GM18858 (cell line): ENCODE results near the gene ITGA3.

Experiments used
- ATAC-seq: cut with Tn5 transposase; IDR thresholded peaks from one replicate; pipeline ENCODE4 v1.9.1; 2021; ENCODE audit not compliant: unreplicated experiment

The ITGA3 gene

DNA sequence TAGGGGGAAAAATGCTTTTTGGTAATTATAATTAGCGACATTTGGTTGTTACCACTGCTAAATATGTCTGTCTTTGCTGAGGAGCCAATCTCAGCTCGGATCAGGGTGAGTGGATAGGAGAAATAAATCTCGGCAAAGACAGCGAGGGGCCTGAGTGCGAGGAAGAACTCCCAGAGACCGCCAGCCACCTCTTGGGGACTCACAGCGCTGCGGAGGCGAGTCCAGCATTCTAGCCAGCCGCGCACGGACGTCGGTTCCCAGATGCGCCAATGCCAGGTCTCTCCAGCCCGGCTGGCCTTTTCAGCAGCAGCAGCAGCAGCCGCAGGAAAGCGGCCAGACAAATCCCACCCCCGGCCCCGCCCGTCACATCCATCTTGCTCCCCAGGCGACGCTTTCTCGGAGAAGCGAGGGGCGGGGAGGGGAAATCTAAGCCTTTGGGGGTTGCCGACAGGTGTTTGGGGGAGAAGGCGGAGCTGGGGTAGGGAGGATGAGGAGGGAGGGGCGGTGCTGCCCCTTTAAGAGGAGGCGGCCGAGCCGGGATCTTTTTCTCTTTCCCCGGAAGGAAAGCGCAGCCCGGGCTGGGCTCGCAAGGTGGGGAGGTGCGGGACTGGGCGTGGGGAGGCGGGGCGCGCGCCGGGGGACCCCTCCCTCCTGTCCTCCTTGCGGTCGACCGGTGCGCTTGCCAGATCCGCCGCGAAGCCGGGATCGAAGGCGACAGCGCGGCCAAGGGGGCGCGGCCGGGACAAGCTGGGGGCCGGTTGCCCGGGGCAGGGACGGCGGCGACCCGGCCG lies at the start of gene ITGA3:
ITGA3 (plus strand) TSS at position 685 of the 791 bp plus-strand sequence. CDS start 330 bp downstream, outside the sequence.
- ATAC-seq, result no peak

DNA sequence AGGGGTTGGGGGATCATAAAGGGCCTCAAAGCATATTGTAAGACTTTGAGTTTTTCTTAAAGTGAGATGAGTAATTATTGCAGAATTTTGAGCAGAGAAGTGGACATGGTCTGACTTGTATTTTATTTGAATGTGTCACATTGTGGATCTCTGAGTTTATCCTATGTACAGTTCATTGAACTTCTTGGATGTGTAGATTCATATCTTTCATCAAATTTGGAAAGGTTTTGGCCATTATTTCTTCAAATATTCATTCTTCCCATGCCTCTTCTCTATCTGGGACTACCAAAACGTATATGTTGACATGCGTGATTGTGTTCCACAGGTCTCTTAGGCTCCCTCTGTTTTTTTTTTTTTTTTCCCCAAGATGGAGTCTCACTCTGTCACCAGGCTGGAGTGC lies 46.6 kb upstream of the ITGA3 start:
- no peak for ATAC-seq

DNA sequence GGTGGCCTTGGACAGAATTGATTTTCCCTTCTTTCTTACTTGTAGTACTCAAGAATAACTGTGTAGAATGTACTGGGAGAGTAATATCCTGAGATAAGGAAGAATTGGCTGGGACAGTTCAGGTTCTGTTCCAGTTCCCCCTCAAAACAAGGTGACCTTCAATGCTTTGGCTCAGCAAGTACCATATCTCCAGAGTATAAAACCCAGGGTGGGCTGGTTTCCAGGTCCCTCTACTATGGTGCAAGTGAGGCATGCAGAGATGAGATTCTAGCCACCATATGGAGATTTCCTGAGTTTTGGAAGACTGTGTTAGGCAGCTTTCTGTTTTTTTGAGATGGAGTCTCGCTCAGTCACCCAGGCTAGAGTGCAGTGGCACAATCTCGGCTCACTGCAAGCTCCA lies 42.8 kb upstream of the ITGA3 start:
- no peak for ATAC-seq

DNA sequence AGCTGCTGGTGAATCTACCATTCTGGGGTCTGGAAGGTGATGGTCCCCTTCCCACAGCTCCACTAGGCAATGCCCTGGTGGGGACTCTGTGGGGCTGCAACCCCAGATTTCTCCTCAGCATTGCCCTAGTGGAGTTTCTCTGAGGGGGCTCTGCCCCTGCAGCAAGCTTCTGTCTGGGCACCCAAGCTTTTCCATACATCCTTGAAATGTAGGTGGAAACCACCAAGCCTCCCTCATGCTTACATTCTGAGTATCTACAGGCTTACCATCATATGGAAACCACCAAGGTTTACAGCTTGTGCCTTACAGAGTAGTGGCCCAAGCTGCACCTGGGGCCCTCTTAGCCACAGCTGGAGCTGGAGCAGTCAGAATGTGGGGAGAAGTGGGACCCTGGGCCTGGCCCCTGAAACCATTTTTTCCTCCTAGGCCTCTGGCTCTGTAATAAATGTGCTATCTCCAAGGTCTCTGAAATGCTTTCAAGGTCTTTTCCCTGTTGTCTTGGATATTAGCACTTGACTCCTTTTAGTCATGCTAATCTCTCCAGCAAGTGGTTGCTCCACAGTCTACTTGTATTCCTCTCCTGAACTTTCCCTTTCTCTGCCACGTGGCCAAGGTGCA lies 41.3 kb upstream of the ITGA3 start:
- ATAC-seq, result no peak

DNA sequence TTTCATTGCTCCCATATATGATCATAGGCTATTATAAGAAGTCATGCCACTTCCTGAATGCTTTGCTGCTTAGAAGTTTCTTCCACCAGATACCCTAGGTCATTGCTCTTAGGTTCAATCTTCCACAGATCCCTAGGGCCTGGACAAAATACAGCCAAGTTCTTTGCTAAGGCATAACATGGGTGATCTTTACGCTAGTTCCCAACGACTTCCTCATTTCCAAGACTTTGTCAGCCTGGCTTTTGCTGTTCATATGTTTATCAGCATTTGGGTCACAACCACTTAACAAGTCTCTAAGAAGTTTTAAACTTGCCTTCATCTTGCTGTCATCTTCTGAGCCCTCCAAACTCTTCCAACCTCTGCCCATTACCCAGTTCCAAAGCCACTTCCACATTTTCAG lies 40.8 kb upstream of the ITGA3 start:
- no peak for ATAC-seq

DNA sequence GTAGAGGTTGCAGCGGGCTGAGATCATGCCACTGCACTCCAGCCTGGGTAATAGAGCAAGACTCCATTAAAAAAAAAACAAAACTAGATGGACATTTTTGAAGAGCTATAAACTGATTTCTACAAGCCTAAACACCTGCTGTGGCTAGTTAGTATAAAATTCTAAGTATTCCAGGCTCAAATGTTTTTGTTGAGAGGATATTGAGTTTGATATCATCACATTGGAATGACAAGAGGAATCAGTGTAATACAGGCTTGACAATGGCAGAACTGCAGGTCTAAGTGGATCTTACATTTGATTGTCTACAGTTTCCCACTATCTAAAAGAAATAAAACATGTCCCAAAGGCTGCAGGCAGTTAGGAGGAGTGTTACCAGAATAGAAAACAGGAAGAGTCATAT lies 37.0 kb upstream of the ITGA3 start:
- ATAC-seq, result no peak

DNA sequence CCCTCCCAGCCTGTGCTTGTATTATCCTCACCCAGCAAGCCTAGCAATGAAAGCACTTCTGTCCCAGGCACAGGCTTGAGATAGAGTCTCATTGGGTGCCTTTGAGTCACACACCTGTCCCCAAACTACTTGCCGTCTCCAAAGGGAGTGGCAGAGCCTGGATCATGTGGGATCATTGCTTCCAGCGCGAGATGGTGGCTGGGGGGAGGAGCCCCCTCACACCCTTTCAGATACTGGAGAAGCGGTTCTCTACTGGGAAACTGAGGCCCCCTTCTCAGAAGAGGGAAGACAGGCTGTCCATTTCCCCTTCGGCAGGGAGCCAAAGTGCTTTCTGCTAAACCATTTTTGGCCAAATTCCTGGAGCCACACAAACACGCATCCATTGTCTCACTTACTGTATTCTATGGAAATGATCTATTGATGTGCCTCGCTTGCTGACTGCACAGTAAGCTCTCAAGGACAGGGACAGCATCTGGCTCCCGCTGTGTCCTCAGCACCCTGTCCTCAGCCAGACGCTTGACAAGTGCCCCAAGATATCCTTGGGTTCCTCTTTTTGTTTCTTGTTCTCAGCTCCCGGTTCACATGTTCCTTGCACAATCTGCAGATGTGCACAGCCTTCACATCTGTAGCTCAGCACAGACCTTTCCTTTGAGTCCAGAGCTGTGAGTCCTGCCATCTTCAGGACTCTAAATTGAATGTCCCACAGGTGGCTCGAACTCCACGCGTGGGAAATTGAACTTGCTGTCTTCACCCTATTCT lies 34.9 kb upstream of the ITGA3 start:
- no peak for ATAC-seq

DNA sequence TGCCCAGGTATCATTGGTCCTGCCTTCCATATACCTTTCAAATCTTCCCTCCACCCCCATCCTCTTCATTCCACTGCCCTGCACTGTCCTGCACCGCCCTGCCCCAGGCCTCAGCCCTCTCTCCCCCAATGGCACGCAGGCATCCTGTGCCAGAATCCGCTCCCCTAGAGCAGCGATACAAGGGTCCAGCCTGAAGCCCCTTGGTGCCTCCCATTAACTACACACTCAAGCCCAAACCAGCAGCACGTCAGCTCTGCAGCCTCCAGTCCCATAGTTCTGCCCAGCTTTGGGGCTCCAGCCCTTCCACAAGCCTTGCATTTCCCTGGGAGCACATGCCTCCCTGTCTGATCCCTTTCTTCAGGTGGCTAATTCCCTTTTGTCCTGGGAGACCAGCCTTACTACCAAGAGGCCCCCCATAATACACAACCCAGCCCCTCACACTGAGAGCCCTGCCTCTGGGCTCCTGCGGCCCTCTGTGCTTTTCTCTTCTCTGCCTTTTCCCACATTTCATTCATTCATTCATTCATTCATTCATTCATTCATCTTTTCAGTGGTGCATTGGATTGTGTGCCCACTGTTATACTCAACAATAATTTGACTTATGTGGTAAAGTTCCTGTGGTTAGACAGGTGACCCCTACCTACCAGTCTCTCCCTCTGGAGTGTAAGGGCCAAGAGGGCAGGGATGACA lies 34.1 kb upstream of the ITGA3 start:
- ATAC-seq, result no peak

DNA sequence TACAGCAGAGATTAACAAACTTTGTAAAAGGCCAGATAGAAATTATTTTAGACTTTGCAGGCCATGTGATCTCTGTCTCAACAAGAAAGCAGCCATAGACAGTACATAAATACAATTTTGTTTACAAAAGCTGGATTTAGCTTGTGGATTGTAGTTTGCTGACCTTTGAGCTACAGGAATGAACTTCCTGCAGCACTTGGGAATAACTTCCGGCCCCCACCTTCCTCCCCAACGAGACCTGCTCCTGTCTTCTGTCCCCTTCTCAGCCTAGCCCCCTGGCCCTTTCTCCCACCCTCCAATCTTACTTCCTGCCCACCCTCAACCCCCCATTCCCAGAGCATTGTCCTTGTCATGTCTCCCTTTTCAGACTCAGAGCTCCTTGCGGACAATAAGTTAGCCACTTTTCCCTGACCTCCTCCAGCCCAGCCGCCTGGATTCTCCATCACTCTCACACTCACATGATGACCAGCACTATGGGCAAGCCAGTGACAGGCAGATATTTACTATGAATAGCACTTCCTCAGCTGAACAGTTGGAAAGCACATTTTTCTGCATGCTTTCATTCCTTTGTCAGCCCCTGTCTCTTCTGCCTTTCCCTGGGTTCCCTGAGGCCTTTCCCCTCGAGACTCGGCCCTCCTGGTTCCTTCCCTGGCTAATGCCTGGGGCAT lies 33.3 kb upstream of the ITGA3 start:
- ATAC-seq, result no peak

DNA sequence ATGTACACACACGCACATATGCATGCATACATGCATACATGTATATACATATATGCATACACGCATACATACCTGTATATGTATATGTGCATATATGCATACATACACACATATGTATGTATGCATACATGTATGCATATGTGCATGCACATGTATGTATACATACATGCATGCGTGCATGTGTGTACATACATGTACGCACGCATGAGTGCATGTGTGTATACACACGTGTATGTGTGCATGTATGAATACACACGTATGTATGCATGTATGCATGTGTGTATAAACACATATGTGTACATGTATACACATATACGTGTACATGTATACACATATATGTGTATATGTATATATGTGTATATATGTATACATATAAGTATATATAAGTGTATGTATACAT lies 32.4 kb upstream of the ITGA3 start:
- no peak for ATAC-seq

DNA sequence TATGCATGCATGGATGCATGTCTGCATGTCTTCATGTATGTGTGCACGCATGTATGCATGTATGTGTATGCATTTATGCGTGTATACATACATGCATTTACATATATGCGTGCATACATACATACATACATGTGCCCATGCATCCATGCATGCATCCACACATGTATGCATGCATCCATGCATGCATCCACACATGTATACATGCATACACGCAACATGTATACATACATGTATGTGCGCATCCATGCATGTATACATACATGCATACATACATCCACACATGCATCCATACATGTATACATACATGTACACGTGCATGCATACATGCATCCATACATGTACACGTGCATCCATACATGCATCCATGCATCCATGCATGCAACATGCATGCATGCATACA lies 31.1 kb upstream of the ITGA3 start:
- ATAC-seq, result no peak

DNA sequence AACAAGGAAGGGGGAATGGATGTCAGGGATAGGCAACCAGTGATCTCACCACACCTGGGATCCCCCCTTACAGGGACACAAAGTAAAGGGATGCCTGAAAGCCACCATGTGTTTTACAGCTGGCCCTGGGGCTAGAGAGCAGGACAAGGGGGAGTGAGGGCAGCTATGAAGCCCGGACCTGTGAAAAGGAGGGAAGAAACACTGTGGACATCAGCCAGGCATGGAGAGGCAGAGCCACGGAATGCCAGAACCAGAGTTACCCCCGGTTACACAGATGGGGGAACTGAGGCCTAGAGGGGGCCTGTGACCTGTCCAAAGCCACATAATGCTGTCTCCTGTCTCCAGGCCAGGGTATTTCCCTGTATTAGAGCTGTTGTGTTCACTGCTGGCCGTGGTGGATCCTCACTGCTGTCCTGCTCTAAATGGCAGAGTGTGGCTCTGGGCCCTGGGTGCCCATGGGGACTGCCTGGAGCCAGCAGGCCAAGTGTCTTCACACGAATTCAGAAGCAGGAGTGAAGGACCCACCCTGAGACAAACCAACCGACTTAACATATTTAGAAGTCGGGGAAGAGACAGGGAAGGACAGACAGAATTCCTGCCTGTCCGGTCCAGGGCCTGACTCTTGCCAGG lies 29.7 kb upstream of the ITGA3 start:
- ATAC-seq, result no peak

DNA sequence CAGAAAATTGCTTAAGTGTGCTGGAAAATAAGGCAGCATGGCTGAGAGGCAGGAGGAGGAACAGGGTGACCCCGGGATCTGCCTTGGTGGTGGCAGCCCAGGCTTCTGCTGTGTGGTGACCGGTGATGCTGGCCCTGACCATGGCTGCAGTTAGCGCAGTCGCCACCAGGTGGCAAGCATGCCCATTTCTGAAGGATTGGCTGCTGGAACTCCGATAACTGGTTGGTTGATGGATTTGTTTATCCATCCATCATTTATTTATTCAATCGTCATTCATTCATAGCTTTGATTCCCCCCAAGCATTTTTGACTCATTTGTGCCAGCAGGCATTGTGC lies 29.1 kb upstream of the ITGA3 start:
- no peak for ATAC-seq

DNA sequence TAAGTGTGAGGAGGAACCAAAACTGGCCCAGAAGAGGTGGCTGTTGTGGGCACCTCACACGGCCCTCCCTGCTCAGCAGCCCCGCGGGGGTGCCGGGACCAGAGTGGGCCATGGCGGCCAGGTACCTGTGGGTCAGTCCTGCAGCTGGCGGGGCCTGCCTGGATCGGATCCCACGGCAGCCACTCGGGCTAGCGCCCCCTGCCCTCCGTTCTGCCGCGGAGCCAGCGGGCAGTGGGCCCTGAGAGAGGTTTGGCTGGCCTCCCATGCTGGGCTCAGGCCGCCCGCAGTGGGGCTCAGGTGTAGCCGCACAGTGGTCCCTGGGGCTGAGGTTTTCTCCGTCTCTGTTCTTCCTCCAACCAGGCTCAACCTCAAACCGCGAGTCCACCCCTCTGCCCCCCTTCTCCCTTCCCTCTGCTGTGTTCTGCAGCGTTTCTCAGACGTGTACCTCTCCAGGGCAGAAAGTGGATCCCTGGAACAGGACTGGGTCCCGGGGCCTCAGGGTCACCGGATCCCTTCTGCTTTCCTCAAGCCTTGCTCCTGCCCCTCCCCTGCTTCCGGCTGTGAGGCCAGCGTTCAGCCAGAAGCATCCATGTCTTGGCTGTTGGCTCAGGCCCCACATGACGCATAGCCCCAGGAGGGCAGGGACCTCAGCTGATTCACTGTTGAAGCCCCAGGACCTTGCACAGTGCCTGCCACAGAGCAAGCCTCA lies 28.6 kb upstream of the ITGA3 start:
- ATAC-seq, result no peak

DNA sequence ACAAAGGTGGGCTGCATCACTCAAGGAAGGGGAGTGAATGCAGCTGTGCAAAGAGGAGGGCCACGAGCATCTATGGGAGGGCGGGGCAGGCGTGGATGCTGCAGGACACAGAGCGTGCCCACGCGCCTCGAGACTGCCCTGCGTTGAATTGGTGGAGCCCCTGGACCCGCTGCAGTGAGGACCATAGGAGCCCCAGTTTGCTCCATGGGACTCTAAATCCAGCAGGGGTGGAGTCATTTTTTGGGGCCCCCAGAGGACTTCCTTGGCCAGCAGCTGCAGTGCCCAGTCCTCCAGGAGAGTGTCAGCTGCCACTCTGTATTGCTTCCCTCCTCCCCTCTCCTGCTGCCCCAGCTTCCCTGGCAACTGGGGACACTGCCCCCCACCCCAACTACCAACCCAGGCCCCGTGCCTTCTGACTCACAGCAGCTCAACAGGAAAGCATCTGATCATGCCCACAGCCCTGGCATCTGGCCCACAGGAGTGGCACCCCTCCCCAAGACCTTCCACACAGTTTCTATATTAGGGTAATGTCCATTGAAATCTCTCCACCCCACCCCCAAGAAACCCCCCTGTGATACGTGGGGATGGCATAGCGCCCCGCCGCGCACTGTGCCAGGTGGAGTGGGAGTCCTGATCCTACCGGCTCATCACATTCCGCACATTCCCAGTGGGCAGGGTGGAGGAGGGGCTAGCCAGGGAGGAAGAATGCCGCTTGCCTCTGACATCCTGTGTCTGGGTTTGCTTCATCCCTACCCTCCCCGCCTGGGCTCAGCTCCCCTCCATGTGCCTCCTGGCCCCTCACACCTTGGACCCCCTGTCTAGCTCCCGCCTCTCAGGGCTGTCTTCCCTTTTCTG lies 27.8 kb upstream of the ITGA3 start:
- ATAC-seq, result no peak

DNA sequence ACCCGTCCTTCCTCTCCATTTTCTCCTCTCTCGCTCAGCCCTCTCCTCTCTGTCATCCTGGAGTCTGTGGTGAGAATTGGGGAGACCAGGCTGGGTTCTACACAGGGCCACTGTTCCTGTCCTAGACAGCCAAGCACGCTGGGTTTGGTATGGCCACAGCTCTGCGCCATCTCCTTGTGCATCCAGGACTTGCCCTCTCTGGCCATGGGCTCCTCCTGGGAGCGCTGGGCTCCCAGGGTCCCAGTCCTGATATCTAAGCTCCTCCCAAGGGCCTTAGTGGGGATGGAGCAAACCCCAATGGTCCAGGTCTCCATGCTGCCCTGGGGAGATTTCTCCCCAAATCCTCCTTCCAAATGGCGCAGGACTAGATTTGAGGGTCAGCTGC lies 27.2 kb upstream of the ITGA3 start:
- no peak for ATAC-seq

DNA sequence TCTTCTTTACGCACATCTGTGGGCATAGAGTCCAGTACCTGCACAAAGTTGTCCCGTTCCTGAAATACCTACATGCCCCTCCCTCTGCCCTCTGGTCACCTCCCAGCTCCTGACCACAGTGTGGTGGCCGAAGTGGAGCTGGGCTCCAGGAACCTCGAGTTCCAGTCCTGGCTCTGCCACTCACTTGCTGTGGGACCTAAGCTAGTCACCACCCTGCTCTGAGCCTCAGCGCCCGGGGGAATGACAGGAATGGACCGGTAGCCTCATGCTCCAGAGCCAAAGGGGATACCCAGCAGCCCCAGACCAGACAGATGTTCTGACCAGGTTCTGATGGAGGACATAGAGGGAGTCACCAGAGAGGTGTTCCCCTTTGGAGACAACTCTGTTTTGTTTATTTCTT lies 26.7 kb upstream of the ITGA3 start:
- ATAC-seq, result no peak

DNA sequence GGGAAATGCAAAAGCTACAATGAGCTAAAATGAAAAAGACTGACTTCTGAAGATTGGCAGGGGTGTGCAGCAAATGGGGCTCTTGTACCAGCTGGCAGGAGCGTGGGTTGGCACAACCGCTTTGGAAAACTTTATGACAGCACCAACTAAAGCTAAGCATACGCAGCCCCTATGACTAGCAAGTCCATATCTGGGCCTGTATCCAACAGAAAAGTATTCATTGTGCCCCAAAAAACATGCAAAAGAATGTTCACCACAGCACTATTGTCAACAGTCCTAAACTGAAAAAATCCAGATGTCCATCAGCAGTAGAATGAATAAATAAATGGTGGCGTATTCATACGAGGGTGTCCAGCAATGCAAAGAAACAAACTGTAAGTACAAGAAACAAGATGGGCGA lies 22.6 kb upstream of the ITGA3 start:
- ATAC-seq, result no peak
